ENCODE results near the gene TRIM9. TPM values are rescaled to one million over a fixed set of nuclear protein-coding genes. Genes with fewer than 3 reads are reported as not detected.
"Not testable (repeated sequence)": the region's sequence is repeated elsewhere in the genome, so short reads cannot be mapped to it uniquely, and the experiment has no call there.

Gene TRIM9
- total RNA-seq, 2 donors from 2014 or later = 0.44 to 1.3 TPM

DNA sequence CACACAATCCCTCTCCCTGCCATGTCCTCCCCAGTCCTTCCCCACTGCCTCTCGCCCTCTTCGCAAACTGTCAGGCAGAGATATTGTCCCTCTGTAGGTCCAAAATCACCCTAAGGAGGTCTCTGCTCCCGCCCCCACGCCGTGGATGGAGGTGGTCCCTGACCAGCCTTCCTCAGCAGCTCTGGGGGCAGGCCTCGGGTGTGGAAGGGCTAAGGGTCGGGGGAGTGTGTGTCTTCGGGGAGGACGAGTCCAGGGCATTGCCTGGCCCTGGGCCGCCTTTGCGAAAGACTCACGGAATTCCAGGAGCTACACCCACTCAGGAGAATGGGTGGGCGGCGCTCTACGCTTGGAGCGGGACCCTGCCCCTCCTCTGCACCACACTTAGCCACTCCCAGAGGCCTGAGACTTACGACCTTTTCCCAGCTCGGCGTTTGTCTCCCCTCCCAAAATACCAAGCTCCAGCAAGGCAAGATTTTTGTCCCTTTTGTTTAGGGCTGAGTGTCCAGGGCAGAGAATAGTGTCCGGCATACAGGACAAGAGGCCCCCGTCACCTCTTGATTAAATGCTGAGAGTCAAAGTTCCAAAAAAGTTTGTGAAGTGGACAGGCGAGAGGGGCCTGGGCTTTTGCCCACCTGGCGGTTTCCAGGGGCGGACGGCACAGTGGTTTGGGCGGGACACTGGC lies 151.5 kb downstream of the TRIM9 start:
- TF ChIP-seq, protein P1, sequence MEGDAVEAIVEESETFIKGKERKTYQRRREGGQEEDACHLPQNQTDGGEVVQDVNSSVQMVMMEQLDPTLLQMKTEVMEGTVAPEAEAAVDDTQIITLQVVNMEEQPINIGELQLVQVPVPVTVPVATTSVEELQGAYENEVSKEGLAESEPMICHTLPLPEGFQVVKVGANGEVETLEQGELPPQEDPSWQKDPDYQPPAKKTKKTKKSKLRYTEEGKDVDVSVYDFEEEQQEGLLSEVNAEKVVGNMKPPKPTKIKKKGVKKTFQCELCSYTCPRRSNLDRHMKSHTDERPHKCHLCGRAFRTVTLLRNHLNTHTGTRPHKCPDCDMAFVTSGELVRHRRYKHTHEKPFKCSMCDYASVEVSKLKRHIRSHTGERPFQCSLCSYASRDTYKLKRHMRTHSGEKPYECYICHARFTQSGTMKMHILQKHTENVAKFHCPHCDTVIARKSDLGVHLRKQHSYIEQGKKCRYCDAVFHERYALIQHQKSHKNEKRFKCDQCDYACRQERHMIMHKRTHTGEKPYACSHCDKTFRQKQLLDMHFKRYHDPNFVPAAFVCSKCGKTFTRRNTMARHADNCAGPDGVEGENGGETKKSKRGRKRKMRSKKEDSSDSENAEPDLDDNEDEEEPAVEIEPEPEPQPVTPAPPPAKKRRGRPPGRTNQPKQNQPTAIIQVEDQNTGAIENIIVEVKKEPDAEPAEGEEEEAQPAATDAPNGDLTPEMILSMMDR (IDR thresholded peaks at IDR 0.05) = no peak
- H3K4me1 ChIP-seq = peaks cover 0 to 21% of the 10 kb centered on the region in 2 donors
- H3K27ac ChIP-seq = peak overlapping the region; percentile 68 to 80
- H3K4me3 ChIP-seq = peak overlapping the region; percentile 56 to 81
- peak; percentile 84 for DNase-seq (ENCODE audit: low spot score)
- H3K27me3 ChIP-seq = no peaks in the 10 kb centered on the region
- no peaks in the 10 kb centered on the region for H3K36me3 ChIP-seq
- no peaks in the 10 kb centered on the region for H3K9me3 ChIP-seq

DNA sequence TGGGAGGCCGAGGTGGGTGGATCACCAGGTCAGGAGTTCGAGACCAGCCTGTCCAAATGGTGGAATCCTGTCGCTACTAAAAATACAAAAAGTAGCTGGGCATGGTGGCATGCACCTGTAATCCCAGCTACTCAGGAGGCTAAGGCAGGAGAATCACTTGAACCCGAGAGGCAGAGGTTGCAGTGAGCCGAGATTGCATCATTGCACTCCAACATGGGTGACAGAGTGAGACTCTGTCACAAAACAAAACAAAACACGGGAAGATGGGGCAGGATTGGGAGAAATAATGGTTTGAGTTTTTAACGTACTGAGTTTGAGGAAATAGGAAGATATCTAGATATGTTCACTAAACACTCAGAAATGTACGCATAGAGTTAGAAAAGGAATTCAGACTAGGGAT lies 153.3 kb downstream of the TRIM9 start:
- peaks cover 0 to 21% of the 10 kb centered on the region in 2 donors for H3K4me1 ChIP-seq
- H3K27me3 ChIP-seq; H3K36me3 ChIP-seq; H3K9me3 ChIP-seq; H3K27ac ChIP-seq; H3K4me3 ChIP-seq; DNase-seq (ENCODE audit: low spot score): not testable (repeated sequence)

DNA sequence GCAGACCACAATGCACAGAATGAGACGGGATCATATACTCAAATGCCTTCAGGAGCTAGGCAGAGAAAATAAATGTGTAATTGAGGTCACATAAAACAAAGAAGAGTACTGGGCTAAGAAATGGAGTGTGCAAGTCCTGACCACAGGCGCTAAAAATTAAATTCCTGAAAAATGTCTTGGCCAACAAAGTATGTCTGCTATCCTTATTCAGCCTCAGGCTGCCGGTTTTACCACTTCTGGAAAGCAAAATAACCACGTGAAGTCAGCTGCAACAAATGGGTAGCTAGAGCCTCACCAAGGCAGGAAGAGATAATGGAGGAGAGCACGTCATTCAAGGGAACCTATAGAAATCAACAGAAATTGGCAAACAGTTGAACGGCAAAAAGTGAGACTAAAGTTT lies 153.8 kb downstream of the TRIM9 start:
- Histone ChIP-seq H3K4me1 (peaks cover 0 to 21% of the 10 kb centered on the region in 2 donors), H3K4me3 (no peak overlapping the region), H3K27ac (no peak overlapping the region), H3K27me3 (no peaks in the 10 kb centered on the region), H3K9me3 (no peaks in the 10 kb centered on the region), H3K36me3 (no peaks in the 10 kb centered on the region)
- no peak for DNase-seq (ENCODE audit: low spot score)
- TF ChIP-seq, protein P1 (IDR thresholded peaks at IDR 0.05) = no peak

DNA sequence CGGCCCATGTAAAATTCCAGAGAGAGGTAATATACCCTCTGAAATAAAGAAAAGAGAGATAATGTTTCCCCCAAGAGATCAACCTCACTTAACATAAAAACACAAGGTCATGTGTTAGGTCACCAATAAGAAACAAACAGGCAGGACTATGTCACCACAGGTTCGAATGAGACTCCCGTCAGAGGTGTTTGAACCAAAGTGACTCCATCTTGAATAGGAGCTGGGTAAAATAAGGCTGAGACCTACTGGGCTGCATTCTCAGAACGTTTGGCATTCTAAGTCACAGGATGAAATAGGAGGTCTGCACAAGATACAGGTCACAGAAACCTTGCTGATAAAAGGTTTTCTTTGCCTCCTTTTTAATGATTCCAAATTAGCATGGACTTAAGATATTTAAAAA lies 157.1 kb downstream of the TRIM9 start:
- no peaks in the 10 kb centered on the region for H3K27me3 ChIP-seq
- no peaks in the 10 kb centered on the region for H3K9me3 ChIP-seq
- H3K36me3 ChIP-seq = no peaks in the 10 kb centered on the region
- no peaks in the 10 kb centered on the region for H3K4me1 ChIP-seq
- no peak for DNase-seq (ENCODE audit: low spot score)
- TF ChIP-seq, protein P1 (IDR thresholded peaks at IDR 0.05) = no peak
- no peak overlapping the region for H3K27ac ChIP-seq
- no peak overlapping the region for H3K4me3 ChIP-seq

DNA sequence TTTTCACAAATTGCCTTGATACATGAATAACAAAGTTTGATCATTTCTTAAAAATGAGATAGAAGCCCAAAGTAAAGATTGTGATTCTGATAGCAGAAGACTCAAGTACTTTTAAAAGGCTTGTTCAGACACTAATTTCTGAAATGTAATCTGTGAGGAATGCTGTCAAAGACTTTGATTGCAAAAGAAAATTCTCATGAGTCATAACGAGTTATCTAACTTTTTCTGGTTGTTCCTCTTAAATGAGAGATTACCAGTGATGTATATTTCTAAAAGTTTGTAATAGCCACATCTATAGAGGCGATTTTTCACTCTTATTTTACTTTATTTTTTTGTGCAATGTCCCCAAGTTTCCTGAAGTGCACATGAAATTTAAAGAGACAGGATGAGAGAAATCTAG lies 157.6 kb downstream of the TRIM9 start:
- H3K9me3 ChIP-seq = no peaks in the 10 kb centered on the region
- H3K4me3 ChIP-seq = no peak overlapping the region
- no peaks in the 10 kb centered on the region for H3K27me3 ChIP-seq
- no peaks in the 10 kb centered on the region for H3K36me3 ChIP-seq
- no peak overlapping the region for H3K27ac ChIP-seq
- DNase-seq (ENCODE audit: low spot score) = no peak
- no peaks in the 10 kb centered on the region for H3K4me1 ChIP-seq
- TF ChIP-seq, protein P1 (IDR thresholded peaks at IDR 0.05) = no peak

DNA sequence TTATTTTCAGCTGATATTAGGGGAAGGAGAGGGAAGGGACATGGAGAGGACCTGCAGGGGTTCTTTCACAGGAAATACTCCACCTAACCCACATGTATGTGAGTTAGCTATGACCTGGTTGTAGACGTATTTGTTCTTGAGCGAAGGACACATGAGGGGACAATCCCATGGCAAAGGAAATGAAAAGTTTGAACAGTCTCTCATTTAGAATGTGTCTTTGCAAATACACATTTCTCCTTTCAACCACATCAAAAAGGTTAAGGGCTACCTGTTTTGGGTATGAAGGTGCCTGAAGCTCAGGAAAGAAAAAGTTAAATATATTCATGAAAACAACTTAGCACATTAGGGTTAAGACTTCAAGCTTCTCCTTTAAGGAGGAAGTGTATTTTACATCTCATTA lies 158.0 kb downstream of the TRIM9 start:
- Histone ChIP-seq H3K4me1 (no peaks in the 10 kb centered on the region), H3K27ac (no peak overlapping the region), H3K9me3 (no peaks in the 10 kb centered on the region), H3K36me3 (no peaks in the 10 kb centered on the region), H3K27me3 (no peaks in the 10 kb centered on the region), H3K4me3 (no peak overlapping the region)
- DNase-seq (ENCODE audit: low spot score) = no peak
- TF ChIP-seq, protein P1 (IDR thresholded peaks at IDR 0.05) = no peak

All from right atrium auricular region (tissue), 2 donors.